Stomach smooth muscle (tissue), 2 donors: ENCODE measurements around the gene DCST1.
A peak's percentile ranks its signal among the peaks of the same experiment; 100 is the strongest.

Experiments
- H3K27ac ChIP-seq: one replicate; pipeline ENCODE4 v1.7.0; 2013; ENCODE audit warnings: mild to moderate bottlenecking, low read length, inconsistent platforms
- H3K27me3 ChIP-seq, 2 donors: one replicate each; pipeline ENCODE4 v1.7.0; 2013; ENCODE audit warnings: low read length in 2 of 2; ENCODE audit not compliant: insufficient read depth in 2 of 2, control insufficient read depth in 1 of 2
- H3K36me3 ChIP-seq, 2 donors: one replicate each; pipeline ENCODE4 v1.7.0; 2013; ENCODE audit warnings: low read length in 2 of 2; ENCODE audit not compliant: control insufficient read depth in 2 of 2, insufficient read depth in 2 of 2
- H3K4me1 ChIP-seq: one replicate; pipeline ENCODE4 v1.7.0; 2013; ENCODE audit warnings: low read length; ENCODE audit not compliant: control insufficient read depth, insufficient read depth
- H3K4me3 ChIP-seq, 2 donors: one replicate each; pipeline ENCODE4 v1.7.0; 2013; ENCODE audit warnings: low read length in 2 of 2
- H3K9ac ChIP-seq, 2 donors: one replicate each; pipeline ENCODE4 v1.7.0; 2013; ENCODE audit warnings: low read length in 2 of 2, mild to moderate bottlenecking in 1 of 2
- H3K9me3 ChIP-seq, 2 donors: one replicate each; pipeline ENCODE4 v1.7.0; 2013; ENCODE audit warnings: low read length in 2 of 2; ENCODE audit not compliant: control insufficient read depth in 2 of 2
- donor health status: healthy.
- donor health status: Pancreatic carcinoma.

Gene DCST1

DNA sequence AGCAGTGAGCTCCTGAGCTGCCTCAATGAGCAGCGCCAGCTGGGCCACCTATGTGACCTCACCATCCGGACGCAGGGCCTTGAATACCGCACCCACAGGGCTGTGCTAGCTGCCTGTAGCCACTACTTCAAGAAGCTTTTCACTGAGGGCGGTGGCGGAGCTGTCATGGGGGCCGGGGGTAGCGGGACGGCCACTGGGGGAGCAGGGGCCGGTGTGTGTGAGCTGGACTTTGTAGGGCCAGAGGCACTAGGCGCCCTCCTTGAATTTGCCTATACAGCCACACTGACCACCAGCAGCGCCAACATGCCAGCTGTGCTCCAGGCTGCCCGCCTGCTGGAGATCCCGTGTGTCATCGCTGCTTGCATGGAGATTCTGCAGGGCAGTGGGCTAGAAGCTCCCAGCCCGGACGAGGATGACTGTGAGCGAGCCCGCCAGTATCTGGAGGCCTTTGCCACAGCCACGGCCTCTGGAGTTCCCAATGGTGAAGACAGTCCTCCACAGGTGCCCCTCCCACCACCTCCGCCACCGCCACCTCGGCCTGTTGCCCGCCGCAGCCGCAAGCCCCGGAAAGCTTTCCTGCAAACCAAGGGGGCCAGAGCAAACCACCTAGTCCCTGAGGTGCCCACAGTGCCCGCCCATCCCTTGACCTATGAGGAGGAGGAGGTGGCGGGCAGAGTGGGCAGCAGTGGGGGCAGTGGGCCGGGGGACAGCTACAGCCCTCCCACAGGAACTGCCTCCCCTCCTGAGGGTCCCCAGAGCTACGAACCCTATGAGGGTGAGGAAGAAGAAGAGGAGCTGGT is 18.7 kb upstream of the DCST1 start:
- no peaks in the 10 kb centered on the region for H3K27me3 ChIP-seq
- H3K9ac ChIP-seq: no peak overlapping the region
- no peak overlapping the region for H3K27ac ChIP-seq
- no peak overlapping the region for H3K4me3 ChIP-seq
- H3K9me3 ChIP-seq: no peaks in the 10 kb centered on the region
- H3K4me1 ChIP-seq: peaks cover 37% of the 10 kb centered on the region
- H3K36me3 ChIP-seq: no peaks in the 10 kb centered on the region

- no peaks in the 10 kb centered on the region for H3K9me3 ChIP-seq
- no peak overlapping the region for H3K9ac ChIP-seq
- H3K27ac ChIP-seq: no peak overlapping the region
- no peaks in the 10 kb centered on the region for H3K36me3 ChIP-seq
- H3K4me1 ChIP-seq: peaks cover 33% of the 10 kb centered on the region
- H3K4me3 ChIP-seq: no peak overlapping the region
- H3K27me3 ChIP-seq: no peaks in the 10 kb centered on the region
These were observed 17.9 kb upstream of the DCST1 start for GRCh38 chr1:155015527-155016230.

GRCh38 chr1:155016231-155016831 is 17.3 kb upstream of the DCST1 start:
- Histone ChIP-seq H3K9me3 (no peaks in the 10 kb centered on the region), H3K27me3 (no peaks in the 10 kb centered on the region), H3K4me1 (peaks cover 30% of the 10 kb centered on the region), H3K9ac (peak overlapping the region; percentile 76 to 80), H3K27ac (peak overlapping the region; percentile 88), H3K36me3 (no peaks in the 10 kb centered on the region), H3K4me3 (no peak overlapping the region)

- no peaks in the 10 kb centered on the region for H3K27me3 ChIP-seq
- H3K27ac ChIP-seq: peak overlapping the region; percentile 88
- H3K36me3 ChIP-seq: no peaks in the 10 kb centered on the region
- no peaks in the 10 kb centered on the region for H3K9me3 ChIP-seq
- peak overlapping the region; percentile 76 to 80 for H3K9ac ChIP-seq
- H3K4me1 ChIP-seq: peaks cover 21% of the 10 kb centered on the region
- H3K4me3 ChIP-seq: peak overlapping the region; percentile 48 to 71
These were observed 16.3 kb upstream of the DCST1 start for GRCh38 chr1:155017041-155017945.

GRCh38 chr1:155017946-155018316 is 15.7 kb upstream of the DCST1 start:
- Histone ChIP-seq H3K4me1 (peaks cover 15% of the 10 kb centered on the region), H3K9ac (peak overlapping the region; percentile 54 to 80), H3K27me3 (no peaks in the 10 kb centered on the region), H3K9me3 (no peaks in the 10 kb centered on the region), H3K27ac (peak overlapping the region; percentile 88), H3K36me3 (no peaks in the 10 kb centered on the region), H3K4me3 (peak overlapping the region; percentile 48 to 71)

DNA sequence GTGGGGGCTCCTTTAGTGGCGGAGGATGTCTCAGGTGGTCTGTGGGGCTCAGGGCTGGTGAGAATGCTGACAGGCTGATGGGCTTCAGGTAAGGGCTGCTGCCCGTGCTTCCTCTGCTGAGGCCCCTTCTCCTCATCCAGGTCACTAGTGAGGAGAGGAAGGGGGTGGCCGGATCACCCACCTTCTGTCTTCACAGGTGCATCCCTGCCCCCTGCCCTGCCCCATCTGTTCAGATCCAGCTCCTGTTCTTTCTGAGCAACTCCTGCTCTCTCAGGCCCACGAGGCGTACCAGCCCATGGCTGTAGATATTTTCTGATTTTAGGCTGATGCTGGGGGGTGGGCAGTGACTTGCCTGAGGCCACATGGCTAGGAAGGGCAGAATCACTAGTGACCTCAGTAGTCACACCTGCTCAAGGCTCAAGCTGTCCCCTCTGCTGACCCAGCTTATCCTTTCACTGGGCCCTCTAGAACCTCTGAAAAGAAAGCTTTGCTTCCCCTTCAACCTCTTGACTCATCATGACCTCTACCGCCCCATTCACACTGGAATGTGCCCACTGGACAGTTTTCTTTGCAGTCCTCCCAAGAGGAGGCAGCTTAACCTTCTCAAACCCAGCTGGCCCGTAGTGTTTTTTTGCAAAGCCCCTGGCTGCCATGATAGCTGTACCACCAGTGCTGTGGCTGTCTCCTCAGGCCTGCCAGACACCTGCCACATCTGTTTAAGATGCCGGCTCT is 14.8 kb upstream of the DCST1 start:
- H3K9ac ChIP-seq: no peak overlapping the region
- no peaks in the 10 kb centered on the region for H3K36me3 ChIP-seq
- no peaks in the 10 kb centered on the region for H3K27me3 ChIP-seq
- H3K9me3 ChIP-seq: no peaks in the 10 kb centered on the region
- H3K27ac ChIP-seq: no peak overlapping the region
- no peak overlapping the region for H3K4me3 ChIP-seq
- peaks cover 14% of the 10 kb centered on the region for H3K4me1 ChIP-seq

DNA sequence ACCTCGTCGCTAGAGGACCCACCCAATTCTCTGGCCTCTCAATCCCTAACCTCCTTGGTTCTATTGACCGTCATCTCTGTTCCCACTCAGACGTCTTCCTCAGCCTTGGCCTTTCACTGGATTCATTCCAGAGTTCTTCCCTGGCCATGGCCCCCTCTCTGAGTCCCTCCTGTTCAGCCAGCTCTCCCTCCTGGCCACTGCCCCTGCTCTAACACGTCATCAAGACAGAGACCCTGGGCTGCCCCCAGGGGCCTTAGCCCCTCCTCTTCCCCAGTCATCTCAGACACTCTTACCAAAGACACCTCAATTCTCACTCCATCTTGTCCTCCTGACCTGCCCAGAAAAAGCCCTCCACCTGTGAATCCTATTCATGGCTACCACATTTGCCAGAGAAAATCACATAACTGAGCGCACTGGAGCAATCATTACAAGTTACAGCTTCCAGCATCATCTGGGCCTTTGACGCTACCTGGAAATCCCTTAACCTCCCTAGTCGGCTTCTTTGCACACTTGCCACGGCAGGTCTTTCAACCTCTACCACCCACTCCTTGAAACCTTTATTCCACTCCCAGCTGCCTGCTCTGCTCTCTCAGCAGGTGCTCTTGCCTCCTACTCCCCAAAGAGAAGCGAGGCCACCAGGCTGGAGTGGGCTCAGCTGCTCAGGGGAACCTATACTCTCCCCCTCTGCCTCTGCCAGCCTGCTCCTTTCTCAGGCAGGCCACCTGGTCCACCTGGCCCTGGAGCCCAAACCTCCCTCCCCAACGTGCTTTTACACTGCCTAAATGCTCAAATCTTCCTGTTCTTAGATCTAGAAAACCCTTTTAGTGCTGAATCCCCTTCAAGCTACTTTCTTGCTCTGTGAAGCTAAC is 14.0 kb upstream of the DCST1 start:
- H3K4me3 ChIP-seq: no peak overlapping the region
- H3K27ac ChIP-seq: no peak overlapping the region
- H3K36me3 ChIP-seq: no peaks in the 10 kb centered on the region
- H3K9ac ChIP-seq: no peak overlapping the region
- H3K4me1 ChIP-seq: peaks cover 14% of the 10 kb centered on the region
- H3K27me3 ChIP-seq: no peaks in the 10 kb centered on the region
- no peaks in the 10 kb centered on the region for H3K9me3 ChIP-seq

GRCh38 chr1:155022136-155022926 is 11.3 kb upstream of the DCST1 start:
- Histone ChIP-seq H3K36me3 (no peaks in the 10 kb centered on the region), H3K9ac (no peak overlapping the region), H3K4me1 (peaks cover 7% of the 10 kb centered on the region), H3K9me3 (no peaks in the 10 kb centered on the region), H3K27ac (no peak overlapping the region), H3K4me3 (no peak overlapping the region), H3K27me3 (no peaks in the 10 kb centered on the region)

DNA sequence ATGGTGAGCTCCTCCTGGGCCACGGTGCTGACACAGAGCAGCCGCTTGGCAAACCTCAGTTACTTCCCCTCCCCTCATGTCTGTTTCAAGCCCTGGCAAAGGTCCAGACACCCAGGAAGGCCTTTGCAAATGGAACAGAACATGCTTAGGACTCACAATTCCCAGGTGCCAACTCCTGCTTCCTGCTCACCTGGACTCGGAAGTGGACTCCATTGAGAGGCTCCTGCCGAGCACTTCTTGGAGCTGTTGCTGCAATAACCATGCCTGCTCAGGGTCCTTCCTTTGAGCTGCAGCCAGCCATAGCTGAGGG is 10.7 kb upstream of the DCST1 start:
- Histone ChIP-seq H3K9me3 (no peaks in the 10 kb centered on the region), H3K36me3 (no peaks in the 10 kb centered on the region)

More for the DNA sequence above, 10.7 kb upstream of the DCST1 start:
- Histone ChIP-seq H3K9ac (no peak overlapping the region), H3K27ac (no peak overlapping the region), H3K4me1 (peaks cover 2% of the 10 kb centered on the region), H3K27me3 (no peaks in the 10 kb centered on the region), H3K4me3 (no peak overlapping the region)
